Muscle layer of colon (tissue), 2 donors: ENCODE results near the gene HADHA.

ENCODE experiments used
- H3K27ac ChIP-seq: one replicate; pipeline ENCODE4 v1.7.0; 2013; ENCODE audit warnings: low read depth, mild to moderate bottlenecking, low read length, moderate library complexity
- H3K27me3 ChIP-seq, 2 donors: one replicate each; pipeline ENCODE4 v1.7.0; 2013; ENCODE audit warnings: low read length in 2 of 2, mild to moderate bottlenecking in 2 of 2; ENCODE audit not compliant: insufficient read depth in 2 of 2, control insufficient read depth in 1 of 2
- H3K36me3 ChIP-seq: one replicate; pipeline ENCODE4 v1.7.0; 2013; ENCODE audit warnings: mild to moderate bottlenecking, low read length; ENCODE audit not compliant: insufficient read depth
- H3K4me1 ChIP-seq: one replicate; pipeline ENCODE4 v1.7.0; 2013; ENCODE audit warnings: mild to moderate bottlenecking, low read length; ENCODE audit not compliant: insufficient read depth
- H3K4me3 ChIP-seq, 2 donors: one replicate each; pipeline ENCODE4 v1.7.0; 2013; ENCODE audit warnings: low read length in 2 of 2, low read depth in 1 of 2, mild to moderate bottlenecking in 1 of 2, moderate library complexity in 1 of 2
- H3K9ac ChIP-seq: one replicate; pipeline ENCODE4 v1.7.0; 2013; ENCODE audit warnings: low read length
- H3K9me3 ChIP-seq: one replicate; pipeline ENCODE4 v1.7.0; 2013; ENCODE audit warnings: mild to moderate bottlenecking, low read length
- donor health status: abdominal sarcoma.
- donor health status: Adenocarcinoma of cecum.

Gene HADHA

DNA sequence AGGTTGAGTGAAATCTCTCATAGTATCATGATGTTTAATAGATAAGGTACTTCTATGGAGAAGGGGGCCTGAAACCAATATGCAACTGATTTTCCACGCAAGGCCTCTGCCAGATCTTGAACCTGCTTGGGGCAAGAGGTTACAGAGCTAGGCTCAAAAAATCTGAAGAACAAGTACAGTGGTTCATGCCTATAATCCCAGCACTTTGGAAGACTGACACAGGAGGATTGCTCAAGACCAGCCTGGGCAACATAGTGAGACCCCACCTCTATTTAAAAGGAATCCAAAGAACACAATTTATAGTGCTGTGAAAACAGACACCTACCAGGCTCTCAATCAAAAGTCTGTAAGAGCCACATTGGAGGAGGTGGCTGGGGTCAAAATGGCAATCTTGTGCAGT, 28.6 kb downstream of the HADHA start:
- no peaks in the 10 kb centered on the region for H3K9me3 ChIP-seq
- peaks cover 83% of the 10 kb centered on the region for H3K36me3 ChIP-seq
- H3K9ac ChIP-seq: no peak overlapping the region
- H3K4me3 ChIP-seq: no peak overlapping the region
- no peak overlapping the region for H3K27ac ChIP-seq
- H3K4me1 ChIP-seq: no peaks in the 10 kb centered on the region
- H3K27me3 ChIP-seq: no peaks in the 10 kb centered on the region

DNA sequence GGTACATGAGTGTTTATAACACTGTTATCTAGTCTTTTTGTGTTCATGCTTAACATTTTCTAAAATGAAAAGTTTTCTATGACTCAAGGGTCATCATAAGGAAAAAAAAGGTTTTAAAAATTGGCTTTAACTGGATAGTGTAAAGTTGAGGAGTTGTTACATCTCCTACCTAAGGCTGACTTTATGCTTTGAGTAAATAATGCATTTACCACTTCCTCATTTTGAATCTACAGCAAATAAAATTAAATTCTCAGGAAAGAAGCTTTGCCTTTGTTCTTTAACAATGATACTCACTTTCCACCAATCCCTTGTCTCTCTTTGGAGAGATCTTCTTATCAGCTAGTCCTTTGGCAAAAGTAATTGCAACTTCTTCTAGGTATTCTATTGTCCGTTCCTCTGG, 29.7 kb downstream of the HADHA start:
- Histone ChIP-seq H3K4me3 (no peak overlapping the region), H3K9me3 (no peaks in the 10 kb centered on the region), H3K9ac (no peak overlapping the region), H3K36me3 (peaks cover 83% of the 10 kb centered on the region), H3K27ac (no peak overlapping the region), H3K27me3 (no peaks in the 10 kb centered on the region), H3K4me1 (no peaks in the 10 kb centered on the region)

DNA sequence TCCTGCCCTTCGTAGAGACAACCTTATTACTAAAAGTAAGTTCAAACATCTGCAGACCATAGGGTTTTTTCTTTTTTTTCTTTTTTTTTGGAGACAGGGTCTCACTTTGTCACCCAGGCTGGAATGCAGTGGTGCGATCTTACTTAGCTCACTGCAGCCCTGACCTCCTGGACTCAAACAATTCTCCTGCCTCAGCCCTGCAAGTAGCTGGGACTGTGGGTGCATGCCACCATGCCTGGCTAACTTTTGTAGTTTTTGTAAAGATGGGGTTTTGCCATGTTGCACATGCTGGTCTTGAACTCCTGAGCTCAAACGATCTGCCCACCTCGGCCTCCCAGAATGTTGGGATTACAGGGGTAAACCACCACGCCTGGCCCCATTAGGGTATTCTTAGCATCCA, 32.4 kb downstream of the HADHA start:
- Histone ChIP-seq H3K4me3 (no peak overlapping the region), H3K4me1 (no peaks in the 10 kb centered on the region), H3K36me3 (peaks cover 80% of the 10 kb centered on the region), H3K27ac (no peak overlapping the region), H3K9me3 (no peaks in the 10 kb centered on the region), H3K27me3 (no peaks in the 10 kb centered on the region), H3K9ac (no peak overlapping the region)

DNA sequence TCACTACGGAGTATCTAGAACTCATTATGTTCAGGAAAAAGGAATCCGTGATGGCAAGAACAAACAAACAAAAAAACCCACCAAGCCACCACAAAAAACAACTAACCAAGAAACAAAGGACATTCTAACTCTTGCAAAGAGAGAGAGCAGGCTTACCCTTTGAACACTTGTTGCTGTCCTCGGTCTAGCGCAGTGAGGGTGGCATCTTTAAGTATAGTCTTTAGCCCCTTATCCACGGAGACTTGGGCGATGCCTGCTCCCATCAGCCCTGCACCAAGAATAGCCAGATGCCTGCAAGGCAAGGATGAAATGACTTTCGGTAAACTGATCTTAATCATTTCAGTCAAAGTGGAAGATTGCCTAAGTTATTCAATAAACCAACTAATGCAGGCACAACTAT, 40.5 kb downstream of the HADHA start:
- Histone ChIP-seq H3K9ac (no peak overlapping the region), H3K36me3 (peaks cover 64% of the 10 kb centered on the region), H3K9me3 (no peaks in the 10 kb centered on the region), H3K4me1 (no peaks in the 10 kb centered on the region), H3K4me3 (no peak overlapping the region), H3K27me3 (no peaks in the 10 kb centered on the region), H3K27ac (no peak overlapping the region)

DNA sequence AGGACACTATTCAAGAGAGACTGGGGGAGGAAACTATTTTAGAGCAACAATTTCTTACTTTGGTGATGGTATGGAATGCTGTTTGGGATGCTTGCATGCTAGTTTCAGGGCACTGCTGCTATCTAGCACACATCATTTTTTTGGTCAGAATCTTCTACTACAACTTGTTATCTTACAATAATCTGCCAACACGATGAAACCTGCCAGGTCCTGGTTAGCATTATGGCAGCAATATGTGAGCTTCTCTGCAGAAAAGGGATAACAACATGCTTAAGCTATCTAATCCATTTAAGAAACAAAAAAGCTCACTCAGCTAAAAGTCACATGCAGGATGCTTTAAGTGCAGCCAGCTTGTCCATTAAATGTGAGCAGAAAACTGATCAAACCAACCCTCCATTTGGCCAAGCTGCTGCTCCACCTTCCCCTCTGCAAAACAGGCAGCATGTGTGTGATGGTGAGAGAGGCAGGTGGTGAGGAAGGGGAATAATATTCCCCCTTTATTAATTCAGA, 41.4 kb downstream of the HADHA start:
- Histone ChIP-seq H3K4me3 (no peak overlapping the region), H3K9ac (no peak overlapping the region), H3K36me3 (peaks cover 67% of the 10 kb centered on the region), H3K27me3 (no peaks in the 10 kb centered on the region), H3K27ac (no peak overlapping the region), H3K9me3 (no peaks in the 10 kb centered on the region), H3K4me1 (no peaks in the 10 kb centered on the region)

DNA sequence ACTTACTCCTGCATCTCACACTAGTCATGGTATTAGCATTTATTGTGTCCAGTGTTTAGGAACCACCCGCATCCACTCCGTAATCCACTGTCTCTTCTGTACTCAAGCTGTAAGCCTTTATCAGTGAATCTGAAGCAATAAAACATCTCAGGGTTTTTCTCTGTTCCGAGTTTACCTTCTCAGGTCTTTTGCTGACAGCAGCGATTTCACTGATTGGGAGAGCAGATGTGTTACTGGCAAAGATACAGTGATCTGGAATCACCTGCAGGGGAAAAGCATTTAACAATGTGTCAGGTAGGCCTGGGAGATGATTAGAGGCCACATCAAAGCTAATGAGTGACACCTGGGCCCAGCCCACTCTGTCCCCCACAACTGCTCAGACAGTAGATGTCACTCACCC, 46.9 kb downstream of the HADHA start:
- no peaks in the 10 kb centered on the region for H3K4me1 ChIP-seq
- H3K27me3 ChIP-seq: no peaks in the 10 kb centered on the region
- no peaks in the 10 kb centered on the region for H3K9me3 ChIP-seq
- H3K9ac ChIP-seq: no peak overlapping the region
- H3K36me3 ChIP-seq: peaks cover 90% of the 10 kb centered on the region
- H3K4me3 ChIP-seq: no peak overlapping the region
- H3K27ac ChIP-seq: no peak overlapping the region

DNA sequence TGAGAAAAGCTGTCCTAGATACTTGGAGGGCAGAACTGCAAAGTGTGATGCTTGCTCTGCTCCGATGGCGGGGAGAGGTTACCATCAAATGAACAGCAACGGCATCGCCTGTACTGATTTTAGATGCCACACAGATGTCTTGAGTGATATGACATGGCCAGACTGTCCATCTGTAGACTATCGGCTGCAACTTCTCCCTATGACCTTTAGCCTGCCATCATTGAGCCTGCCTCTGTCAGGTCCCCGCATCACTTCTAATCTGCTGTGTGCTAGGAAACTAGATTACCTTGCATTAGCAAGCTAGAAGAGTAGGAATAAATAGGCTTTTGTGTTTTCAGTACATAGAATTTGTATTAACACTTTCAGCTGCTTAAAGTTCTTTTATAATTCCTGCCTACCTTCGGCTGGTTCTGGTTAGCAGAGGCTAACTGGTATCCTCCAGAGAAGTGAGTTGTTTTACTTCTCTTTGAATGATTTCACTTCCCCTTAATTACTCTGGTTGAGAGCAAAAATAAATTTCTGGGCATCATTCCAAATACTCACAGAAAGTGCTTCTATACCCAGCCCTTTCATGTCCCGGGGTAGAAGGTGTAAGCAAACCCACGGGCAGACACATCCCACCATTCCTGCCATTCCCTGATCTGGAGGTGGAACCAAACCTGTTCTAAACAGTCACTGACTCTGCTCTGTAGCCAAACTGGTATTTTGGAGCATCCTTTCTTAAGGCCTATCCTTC, 47.6 kb downstream of the HADHA start:
- no peaks in the 10 kb centered on the region for H3K4me1 ChIP-seq
- no peaks in the 10 kb centered on the region for H3K9me3 ChIP-seq
- H3K27me3 ChIP-seq: no peaks in the 10 kb centered on the region
- peaks cover 90% of the 10 kb centered on the region for H3K36me3 ChIP-seq
- H3K9ac ChIP-seq: no peak overlapping the region
- no peak overlapping the region for H3K27ac ChIP-seq
- H3K4me3 ChIP-seq: no peak overlapping the region

DNA sequence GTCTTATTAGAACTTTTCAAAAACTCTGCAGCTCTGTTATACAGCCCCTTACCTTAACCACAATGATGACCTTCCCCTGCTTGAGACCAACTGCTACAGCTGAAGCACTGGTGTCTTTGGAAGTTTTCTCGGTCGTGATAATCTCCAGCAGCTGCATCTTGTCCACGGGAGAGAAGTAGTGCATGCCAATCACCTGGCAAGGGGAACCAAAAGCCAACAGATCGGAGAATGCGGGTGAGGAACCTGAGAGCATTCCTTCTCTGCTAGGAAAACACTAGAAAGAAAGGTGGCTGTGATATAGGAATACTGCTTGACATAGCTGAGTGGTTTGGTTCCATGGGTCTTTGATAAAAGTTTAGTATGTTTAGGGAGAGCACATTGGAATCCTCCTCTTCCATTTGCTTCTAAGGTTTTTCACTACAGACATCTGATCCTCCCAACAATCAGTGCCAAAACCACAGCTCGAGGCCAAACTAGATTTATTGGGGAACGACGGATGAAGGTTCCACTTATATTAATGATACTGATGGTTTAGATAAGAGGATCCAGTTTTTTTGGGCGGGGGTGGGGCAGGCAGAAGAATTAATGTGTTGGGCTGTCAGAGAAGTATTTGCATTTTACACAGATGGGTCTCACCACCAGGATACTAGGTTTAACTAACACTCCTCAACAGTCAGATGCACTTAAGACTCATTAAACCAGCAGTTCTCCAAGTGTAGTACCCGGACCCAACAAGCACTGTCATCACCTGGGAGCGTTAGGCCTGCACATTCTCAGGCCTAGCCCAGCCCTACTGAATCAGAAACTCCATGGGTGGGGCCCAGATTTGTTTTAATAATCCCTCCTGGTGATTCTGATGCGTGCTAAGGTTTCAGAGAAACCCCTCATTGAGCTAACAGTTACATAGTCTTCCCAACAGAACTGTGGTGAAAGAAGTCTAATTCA, 49.1 kb downstream of the HADHA start:
- H3K4me1 ChIP-seq: no peaks in the 10 kb centered on the region
- H3K27me3 ChIP-seq: no peaks in the 10 kb centered on the region
- no peak overlapping the region for H3K9ac ChIP-seq
- H3K36me3 ChIP-seq: peaks cover 90% of the 10 kb centered on the region
- no peak overlapping the region for H3K27ac ChIP-seq
- H3K4me3 ChIP-seq: no peak overlapping the region
- H3K9me3 ChIP-seq: no peaks in the 10 kb centered on the region

DNA sequence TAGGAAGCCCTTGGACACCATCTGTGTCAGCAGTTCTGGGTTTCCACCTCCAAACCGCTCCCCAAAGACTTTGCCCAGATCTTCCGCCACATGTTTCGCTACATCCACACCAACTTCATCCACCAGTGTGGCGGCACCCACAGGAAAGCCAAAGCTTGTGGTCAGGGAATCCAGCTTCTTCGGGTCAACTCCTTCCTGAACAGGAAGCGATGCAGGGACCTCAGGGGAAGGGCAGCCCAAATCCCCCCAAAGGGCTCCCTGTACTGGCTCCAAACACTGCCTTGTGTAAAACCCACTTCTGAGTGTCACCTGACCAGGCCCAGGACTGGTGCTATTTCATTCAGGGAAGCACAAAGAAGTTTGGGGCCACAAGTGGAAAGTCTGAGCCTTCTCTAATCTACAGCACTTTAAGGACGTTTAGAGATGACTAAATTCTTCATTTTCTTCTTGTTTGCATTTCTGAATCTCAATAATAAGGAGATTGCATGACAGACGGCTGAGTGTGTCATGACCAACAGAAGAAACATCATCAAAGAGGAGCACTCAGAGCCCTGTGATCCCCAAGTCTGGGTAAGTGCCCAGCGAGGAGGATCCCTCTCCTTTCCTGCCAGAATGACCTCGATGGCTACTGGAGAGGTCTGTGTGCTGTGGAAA, 50.7 kb downstream of the HADHA start:
- H3K27ac ChIP-seq: no peak overlapping the region
- peaks cover 78% of the 10 kb centered on the region for H3K36me3 ChIP-seq
- no peak overlapping the region for H3K9ac ChIP-seq
- no peaks in the 10 kb centered on the region for H3K4me1 ChIP-seq
- H3K9me3 ChIP-seq: no peaks in the 10 kb centered on the region
- no peak overlapping the region for H3K4me3 ChIP-seq
- H3K27me3 ChIP-seq: no peaks in the 10 kb centered on the region

DNA sequence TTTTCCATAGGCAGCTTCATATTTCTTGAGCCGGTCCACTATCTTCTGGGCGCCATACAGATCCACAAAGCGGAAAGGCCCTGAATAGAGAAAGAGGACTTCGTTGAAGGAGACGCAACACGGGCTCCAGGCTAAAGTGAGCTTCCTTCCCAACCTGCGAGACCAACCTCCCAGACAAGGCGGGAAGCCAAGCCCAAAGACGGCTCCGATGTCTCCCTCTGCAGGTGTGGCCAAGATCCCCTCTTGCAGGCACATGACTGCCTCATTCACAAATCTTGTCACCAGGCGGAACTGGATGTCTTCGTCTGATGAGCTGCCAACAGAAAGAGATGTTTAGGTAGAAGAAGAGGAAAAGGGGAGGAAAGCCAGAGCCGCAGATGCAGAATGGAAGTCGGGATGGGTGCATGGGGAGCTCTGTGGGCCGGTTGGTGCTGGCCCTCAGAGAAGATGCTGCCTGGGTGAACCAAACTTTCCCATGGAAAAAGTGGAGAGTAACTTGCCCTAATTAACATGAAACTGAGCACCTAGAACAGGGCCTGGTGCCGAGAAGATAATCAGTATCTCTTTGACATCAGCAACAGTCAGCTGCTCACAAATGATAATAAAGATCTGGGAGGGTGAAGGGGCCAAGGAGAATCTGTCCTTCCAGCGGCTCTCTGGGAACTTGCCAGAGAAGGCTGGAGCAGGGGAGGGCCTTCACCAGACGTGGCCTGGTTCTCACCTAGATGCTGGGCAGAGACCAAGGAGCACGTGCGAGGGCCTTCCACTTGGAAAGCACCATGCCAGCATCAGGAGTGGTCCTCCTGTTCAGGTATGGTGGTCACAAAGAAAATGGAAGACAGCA, 52.9 kb downstream of the HADHA start:
- no peak overlapping the region for H3K4me3 ChIP-seq
- H3K9ac ChIP-seq: no peak overlapping the region
- no peaks in the 10 kb centered on the region for H3K27me3 ChIP-seq
- no peak overlapping the region for H3K27ac ChIP-seq
- H3K9me3 ChIP-seq: no peaks in the 10 kb centered on the region
- H3K4me1 ChIP-seq: no peaks in the 10 kb centered on the region
- H3K36me3 ChIP-seq: peaks cover 61% of the 10 kb centered on the region
